ENCODE results near the gene CBX5. TPM values are rescaled to one million over a fixed set of nuclear protein-coding genes. Genes with fewer than 3 reads are reported as not detected.
"Not testable (repeated sequence)": the region's sequence is repeated elsewhere in the genome, so short reads cannot be mapped to it uniquely, and the experiment has no call there.

CBX5 gene
- total RNA-seq, 1 donor from 2014 or later = 98.1 TPM

GRCh38 chr12:54292083-54292930 is 12.4 kb upstream of the CBX5 start:
- DNase-seq (ENCODE audit: extremely low spot score, unreplicated experiment) = no peak
- Mint-ChIP-seq H3K27ac (ENCODE audit: unreplicated experiment) (no peak overlapping the region), H3K4me1 (ENCODE audit: unreplicated experiment) (no peaks in the 10 kb centered on the region), H3K9me3 (ENCODE audit: unreplicated experiment) (no peaks in the 10 kb centered on the region), H3K36me3 (ENCODE audit: unreplicated experiment) (peaks cover 8% of the 10 kb centered on the region), H3K4me3 (ENCODE audit: unreplicated experiment) (no peak overlapping the region), H3K27me3 (ENCODE audit: unreplicated experiment) (no peaks in the 10 kb centered on the region)
- TF ChIP-seq CTCF (IDR thresholded peaks at IDR 0.05) = no peak

GRCh38 chr12:54287261-54288157 is 7.6 kb upstream of the CBX5 start:
- peaks cover 47% of the 10 kb centered on the region for H3K36me3 Mint-ChIP-seq (ENCODE audit: unreplicated experiment)
- DNase-seq (ENCODE audit: extremely low spot score, unreplicated experiment) = no peak
- H3K9me3 Mint-ChIP-seq (ENCODE audit: unreplicated experiment) = no peaks in the 10 kb centered on the region
- TF ChIP-seq CTCF (IDR thresholded peaks at IDR 0.05) = no peak
- H3K27me3 Mint-ChIP-seq (ENCODE audit: unreplicated experiment) = no peaks in the 10 kb centered on the region
- H3K4me3 Mint-ChIP-seq (ENCODE audit: unreplicated experiment) = no peak overlapping the region
- H3K4me1 Mint-ChIP-seq (ENCODE audit: unreplicated experiment) = peaks cover 36% of the 10 kb centered on the region
- H3K27ac Mint-ChIP-seq (ENCODE audit: unreplicated experiment) = no peak overlapping the region

- Mint-ChIP-seq H3K4me3 (ENCODE audit: unreplicated experiment) (no peak overlapping the region), H3K4me1 (ENCODE audit: unreplicated experiment) (peaks cover 48% of the 10 kb centered on the region), H3K27ac (ENCODE audit: unreplicated experiment) (peak overlapping the region; percentile 62), H3K36me3 (ENCODE audit: unreplicated experiment) (peaks cover 58% of the 10 kb centered on the region), H3K27me3 (ENCODE audit: unreplicated experiment) (no peaks in the 10 kb centered on the region), H3K9me3 (ENCODE audit: unreplicated experiment) (no peaks in the 10 kb centered on the region)
- DNase-seq (ENCODE audit: extremely low spot score, unreplicated experiment) = no peak
- TF ChIP-seq CTCF (IDR thresholded peaks at IDR 0.05) = no peak
Observed at GRCh38 chr12:54286042-54287030, 6.4 kb upstream of the CBX5 start.

- no peak for DNase-seq (ENCODE audit: extremely low spot score, unreplicated experiment)
- H3K27me3 Mint-ChIP-seq (ENCODE audit: unreplicated experiment) = no peaks in the 10 kb centered on the region
- H3K27ac Mint-ChIP-seq (ENCODE audit: unreplicated experiment) = peak overlapping the region; percentile 62
- peaks cover 48% of the 10 kb centered on the region for H3K4me1 Mint-ChIP-seq (ENCODE audit: unreplicated experiment)
- H3K4me3 Mint-ChIP-seq (ENCODE audit: unreplicated experiment) = peak overlapping the region; percentile 22
- peaks cover 60% of the 10 kb centered on the region for H3K36me3 Mint-ChIP-seq (ENCODE audit: unreplicated experiment)
- H3K9me3 Mint-ChIP-seq (ENCODE audit: unreplicated experiment) = no peaks in the 10 kb centered on the region
- TF ChIP-seq CTCF (IDR thresholded peaks at IDR 0.05) = peak; percentile 47
Observed at GRCh38 chr12:54285150-54286041, 5.5 kb upstream of the CBX5 start.

- not testable (repeated sequence) for H3K4me3 Mint-ChIP-seq (ENCODE audit: unreplicated experiment); DNase-seq (ENCODE audit: extremely low spot score, unreplicated experiment); H3K27me3 Mint-ChIP-seq (ENCODE audit: unreplicated experiment); H3K9me3 Mint-ChIP-seq (ENCODE audit: unreplicated experiment)
- Mint-ChIP-seq H3K36me3 (ENCODE audit: unreplicated experiment) (peaks cover 60% of the 10 kb centered on the region), H3K27ac (ENCODE audit: unreplicated experiment) (peak overlapping the region; percentile 56), H3K4me1 (ENCODE audit: unreplicated experiment) (peaks cover 48% of the 10 kb centered on the region)
Observed at GRCh38 chr12:54284070-54284780, 4.3 kb upstream of the CBX5 start.

Measured in osteocyte (in vitro differentiated cells).